ENCODE measurements around the gene CXCR3. TPM values are rescaled to one million over a fixed set of nuclear protein-coding genes. Genes with fewer than 3 reads are reported as not detected.
"Not testable (repeated sequence)": the region's sequence is repeated elsewhere in the genome, so short reads cannot be mapped to it uniquely, and the experiment has no call there.

CXCR3 gene
- total RNA-seq, 4 donors from 2014 or later: not detected

DNA sequence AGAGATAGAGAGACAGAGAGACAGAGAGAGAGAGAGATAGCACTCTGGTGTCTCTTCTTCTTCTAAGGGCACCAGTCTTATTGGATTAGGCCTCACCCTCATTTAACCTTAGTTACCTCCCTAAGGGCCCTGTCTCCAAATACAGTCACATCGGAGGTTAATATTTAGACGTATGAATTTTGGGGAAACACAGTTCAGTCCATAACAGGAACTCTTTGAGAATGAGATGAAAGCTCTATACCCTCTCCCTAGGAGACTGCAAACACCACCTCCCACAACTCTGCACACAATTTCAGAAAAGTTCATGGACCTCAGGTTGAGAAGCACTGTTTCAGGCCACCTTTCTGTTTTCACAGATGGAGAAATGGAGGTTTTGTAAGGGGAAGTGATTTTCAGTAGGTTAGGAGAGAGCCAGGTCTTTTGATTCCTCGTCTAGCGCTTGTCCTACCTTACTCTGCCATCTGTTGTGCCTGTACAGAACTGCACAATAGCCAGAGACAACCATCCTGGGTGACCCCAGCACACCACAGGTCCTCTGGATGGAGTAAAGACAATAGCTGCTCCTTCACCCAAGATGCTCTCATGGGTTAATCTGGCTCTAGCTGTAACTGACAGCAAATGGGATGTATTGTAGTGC lies 32.1 kb upstream of the CXCR3 start:
- no peak for ATAC-seq (ENCODE audit: low FRiP score)
- TF ChIP-seq, protein P1, sequence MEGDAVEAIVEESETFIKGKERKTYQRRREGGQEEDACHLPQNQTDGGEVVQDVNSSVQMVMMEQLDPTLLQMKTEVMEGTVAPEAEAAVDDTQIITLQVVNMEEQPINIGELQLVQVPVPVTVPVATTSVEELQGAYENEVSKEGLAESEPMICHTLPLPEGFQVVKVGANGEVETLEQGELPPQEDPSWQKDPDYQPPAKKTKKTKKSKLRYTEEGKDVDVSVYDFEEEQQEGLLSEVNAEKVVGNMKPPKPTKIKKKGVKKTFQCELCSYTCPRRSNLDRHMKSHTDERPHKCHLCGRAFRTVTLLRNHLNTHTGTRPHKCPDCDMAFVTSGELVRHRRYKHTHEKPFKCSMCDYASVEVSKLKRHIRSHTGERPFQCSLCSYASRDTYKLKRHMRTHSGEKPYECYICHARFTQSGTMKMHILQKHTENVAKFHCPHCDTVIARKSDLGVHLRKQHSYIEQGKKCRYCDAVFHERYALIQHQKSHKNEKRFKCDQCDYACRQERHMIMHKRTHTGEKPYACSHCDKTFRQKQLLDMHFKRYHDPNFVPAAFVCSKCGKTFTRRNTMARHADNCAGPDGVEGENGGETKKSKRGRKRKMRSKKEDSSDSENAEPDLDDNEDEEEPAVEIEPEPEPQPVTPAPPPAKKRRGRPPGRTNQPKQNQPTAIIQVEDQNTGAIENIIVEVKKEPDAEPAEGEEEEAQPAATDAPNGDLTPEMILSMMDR (IDR thresholded peaks at IDR 0.05): no peak
- no peak for DNase-seq (ENCODE audit: low spot score)

DNA sequence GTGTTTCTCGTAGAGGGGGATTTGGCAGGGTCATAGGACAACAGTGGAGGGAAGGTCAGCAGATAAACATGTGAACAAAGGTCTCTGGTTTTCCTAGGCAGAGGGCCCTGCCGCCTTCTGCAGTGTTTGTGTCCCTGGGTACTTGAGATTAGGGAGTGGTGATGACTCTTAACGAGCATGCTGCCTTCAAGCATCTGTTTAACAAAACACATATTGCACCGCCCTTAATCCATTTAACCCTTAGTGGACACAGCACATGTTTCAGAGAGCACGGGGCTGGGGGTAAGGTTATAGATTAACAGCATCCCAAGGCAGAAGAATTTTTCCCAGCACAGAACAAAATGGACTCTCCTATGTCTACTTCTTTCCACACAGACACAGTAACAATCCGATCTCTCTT lies 26.1 kb upstream of the CXCR3 start:
- not testable (repeated sequence) for ATAC-seq (ENCODE audit: low FRiP score); DNase-seq (ENCODE audit: low spot score)

DNA sequence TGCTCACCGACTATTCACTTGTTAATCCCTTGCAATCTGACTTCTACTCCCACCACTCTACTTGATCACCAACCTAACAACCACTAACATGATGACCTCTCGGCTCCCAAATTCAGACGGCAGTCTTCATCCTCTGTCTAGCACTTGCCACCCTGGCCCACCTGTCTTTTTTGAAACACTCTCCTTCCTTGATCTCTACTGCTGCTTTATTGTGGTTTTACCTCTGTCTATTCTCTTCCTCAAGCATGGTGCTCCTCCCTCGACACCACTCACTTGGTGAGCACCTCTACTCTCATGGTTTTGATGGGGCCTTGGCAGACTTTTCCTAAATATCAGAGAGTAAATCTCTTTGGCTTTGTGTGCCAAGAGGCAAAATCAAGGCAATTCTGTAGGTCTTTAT lies 21.7 kb upstream of the CXCR3 start:
- DNase-seq (ENCODE audit: low spot score) (no peak), ATAC-seq (ENCODE audit: low FRiP score) (no peak)
- TF ChIP-seq, protein P1 (IDR thresholded peaks at IDR 0.05): no peak

DNA sequence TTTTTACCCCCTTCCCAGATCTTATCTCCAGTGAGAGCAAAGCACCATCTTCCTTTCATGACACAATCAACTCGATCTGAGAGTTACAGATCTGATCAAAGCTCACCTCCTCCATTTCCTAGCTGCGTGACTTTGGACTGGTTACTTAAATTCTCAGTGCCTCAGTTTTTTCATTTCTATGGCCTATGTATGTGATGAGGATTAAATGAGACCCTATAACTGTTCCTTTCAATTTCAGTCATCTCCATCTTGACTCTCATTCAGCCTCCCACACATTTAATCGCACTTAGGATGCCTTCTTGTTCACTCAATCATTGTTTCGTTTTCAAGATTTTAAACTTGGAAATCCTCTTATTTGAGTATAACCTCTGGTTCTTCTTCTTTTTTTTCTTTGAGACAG lies 20.1 kb upstream of the CXCR3 start:
- no peak for ATAC-seq (ENCODE audit: low FRiP score)
- TF ChIP-seq, protein P1 (IDR thresholded peaks at IDR 0.05): no peak
- no peak for DNase-seq (ENCODE audit: low spot score)

DNA sequence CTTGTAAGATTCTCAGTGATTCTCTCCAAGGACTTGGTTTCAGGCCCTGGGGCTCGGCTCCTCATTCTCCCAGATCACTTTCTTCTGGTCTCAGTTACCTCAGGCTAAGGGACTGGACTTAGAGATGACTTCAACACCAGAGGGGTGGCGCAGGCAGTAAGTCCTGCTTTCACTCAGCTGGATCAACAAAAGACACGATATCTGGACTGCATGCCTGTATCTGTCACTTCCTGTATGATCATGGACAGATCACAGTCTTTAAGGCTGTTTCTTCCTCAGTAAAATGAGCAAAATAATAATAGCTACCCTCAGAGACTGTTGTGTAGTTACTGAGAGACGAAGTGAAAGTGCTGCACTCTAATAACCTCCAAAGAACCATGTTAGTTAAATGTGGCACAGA lies 19.5 kb upstream of the CXCR3 start:
- ATAC-seq (ENCODE audit: low FRiP score): no peak
- TF ChIP-seq, protein P1 (IDR thresholded peaks at IDR 0.05): no peak

DNA sequence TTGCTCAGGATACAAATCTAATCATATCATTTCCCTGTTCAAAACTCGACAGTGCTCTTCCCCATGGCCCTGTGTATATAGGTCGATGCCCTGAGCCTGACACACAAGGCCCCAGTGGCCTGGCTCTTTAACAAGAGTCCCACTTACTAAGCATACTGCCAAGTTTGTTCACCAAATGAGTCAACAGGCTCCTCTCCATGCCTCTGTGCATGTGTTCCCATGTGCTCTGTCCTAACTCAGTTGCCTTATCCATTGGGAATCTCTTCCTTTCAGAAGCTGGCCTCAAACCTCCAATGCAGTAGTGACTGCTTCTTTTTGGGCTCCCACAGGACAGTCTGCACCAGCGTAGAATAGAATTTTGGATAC lies 18.9 kb upstream of the CXCR3 start:
- no peak for ATAC-seq (ENCODE audit: low FRiP score)
- TF ChIP-seq, protein P1 (IDR thresholded peaks at IDR 0.05): no peak
- no peak for DNase-seq (ENCODE audit: low spot score)

More for the DNA sequence above, 19.5 kb upstream of the CXCR3 start:
- DNase-seq (ENCODE audit: low spot score): no peak

DNA sequence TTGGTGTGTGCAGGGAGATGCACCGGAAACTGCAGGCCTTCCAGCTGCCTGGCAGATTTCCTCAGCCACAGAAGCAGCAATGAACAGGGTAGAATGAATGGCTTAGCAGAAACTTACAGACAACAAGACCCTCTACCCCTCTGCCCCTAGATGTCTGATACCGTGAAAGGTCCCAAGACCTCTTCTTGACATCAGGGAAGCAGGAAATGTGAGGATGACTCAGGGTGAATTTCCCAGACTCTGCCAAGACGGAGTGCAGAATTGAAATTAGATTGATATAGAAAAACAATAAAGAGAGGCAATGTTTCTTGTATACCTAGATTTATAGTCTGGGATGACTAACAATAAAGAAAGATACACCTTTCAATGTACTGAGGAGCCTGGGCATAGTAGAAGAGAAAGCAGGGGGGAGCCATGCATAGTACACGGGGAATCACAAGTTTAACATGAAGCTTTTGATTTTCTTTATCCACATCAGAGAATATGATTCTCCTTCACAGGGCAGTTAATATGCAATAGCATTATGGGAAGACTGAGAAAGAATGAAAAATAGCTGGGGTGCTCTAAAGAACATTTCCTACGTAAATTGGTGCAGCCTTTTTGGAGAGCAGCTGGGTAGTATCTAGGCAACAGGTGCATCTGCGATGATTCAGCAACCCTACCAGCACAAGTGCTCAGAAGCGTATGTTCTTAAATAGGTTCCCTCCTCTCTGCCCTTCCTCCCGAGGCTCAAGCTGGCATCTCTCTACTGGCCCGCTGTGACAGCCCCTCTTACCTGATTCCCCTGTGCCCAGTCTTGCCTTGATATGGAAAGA lies 18.3 kb upstream of the CXCR3 start:
- no peak for ATAC-seq (ENCODE audit: low FRiP score)
- TF ChIP-seq, protein P1 (IDR thresholded peaks at IDR 0.05): no peak
- no peak for DNase-seq (ENCODE audit: low spot score)

All from omental fat pad (tissue), 4 donors.